HG03139 (cell line): ENCODE data around the gene EFNB2.
A peak's percentile ranks its signal among the peaks of the same experiment; 100 is the strongest.

Experiments used
- ATAC-seq: cut with Tn5 transposase; IDR thresholded peaks from one replicate; pipeline ENCODE4 v1.9.1; 2021; ENCODE audit not compliant: unreplicated experiment

EFNB2 gene

DNA sequence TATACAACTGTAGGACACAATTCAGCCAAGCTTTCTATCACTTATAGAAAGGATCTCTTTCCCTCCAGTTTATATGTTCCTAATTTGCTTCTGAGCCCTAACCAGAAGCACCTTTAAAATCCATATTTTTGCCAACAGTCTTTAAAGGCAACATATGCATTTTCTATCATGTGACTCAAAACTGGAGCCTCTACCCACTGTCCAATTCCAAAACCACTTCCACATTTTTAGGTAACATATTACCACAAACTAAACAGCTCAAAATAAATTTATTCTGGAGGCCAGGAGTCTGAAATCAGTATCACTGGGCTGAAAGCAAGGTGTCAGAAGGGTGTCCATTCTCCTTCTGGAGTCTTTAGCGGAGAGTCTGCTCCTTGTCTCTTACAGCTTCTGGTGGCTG lies 15.9 kb upstream of the EFNB2 start:
- no peak for ATAC-seq

DNA sequence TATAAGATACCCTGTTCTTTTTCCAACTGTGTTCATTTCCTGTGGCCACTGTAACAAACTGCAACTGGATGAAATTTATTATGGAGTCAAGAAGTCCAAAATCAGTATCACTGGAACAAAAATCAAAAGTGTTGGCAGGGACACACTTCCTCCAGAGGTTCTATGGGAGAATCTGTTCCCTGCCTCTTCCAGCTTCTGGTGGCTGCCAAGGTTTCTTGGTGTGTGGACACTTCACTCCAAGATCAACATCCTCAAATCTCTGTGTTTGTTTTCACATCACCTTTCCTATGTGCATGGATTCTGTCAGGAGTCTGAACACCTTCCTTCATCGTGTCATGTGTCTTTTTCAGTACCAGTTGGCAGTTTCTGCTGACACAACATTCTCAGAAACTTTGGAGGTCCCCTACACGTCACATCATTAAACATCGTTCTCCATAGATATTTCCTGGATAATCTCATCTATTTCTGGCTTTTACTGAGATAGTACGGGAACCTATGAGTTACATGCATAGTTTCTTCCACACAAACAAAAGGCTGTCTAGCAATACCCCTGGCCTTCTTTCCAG lies 15.2 kb upstream of the EFNB2 start:
- no peak for ATAC-seq

DNA sequence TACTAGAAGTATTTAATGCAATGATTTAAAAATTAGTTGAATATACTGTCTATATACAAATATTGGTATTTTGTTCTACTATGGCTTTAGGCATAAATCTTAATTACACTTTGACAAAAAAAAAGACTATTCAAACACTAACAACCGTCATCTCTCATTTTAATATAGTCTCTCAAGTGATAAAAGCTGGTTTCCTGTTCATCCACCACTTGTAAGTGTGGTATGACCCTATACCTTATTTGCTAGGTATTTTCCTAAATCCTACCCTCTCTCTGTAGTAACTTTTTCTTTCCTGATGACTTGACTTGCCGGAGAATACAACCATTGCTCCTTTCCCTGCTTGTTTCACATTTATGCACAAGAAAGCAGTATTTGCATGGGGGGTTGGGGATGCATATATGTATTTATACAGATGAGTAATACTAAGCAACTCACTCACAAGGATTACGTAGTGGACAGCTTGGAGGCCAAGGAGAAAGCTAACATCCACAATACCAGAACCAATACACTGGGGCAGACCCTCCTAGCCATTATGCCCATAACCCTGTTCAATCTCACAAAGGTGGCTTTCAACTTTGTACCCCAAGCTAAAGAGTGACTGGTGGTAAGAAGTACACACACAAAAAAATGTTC lies 12.7 kb upstream of the EFNB2 start:
- no peak for ATAC-seq

DNA sequence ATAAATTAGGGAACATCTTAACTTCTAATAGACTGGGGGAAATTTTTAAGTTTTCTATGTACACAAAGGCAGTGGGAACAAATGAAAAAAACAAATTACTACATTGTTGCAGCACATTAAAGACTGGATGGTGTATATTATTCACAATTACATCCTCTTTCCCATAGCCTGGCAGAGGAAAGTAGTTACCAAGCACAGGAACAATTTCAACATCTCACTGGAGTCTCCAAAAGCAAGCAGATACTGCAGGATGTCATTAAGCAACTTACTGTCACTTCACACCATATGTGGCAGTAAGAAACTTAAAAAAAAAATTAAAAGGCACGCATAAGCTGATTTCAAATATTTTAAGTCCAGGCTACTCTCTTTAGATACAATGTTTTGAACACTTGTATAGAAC lies 6.4 kb upstream of the EFNB2 start:
- no peak for ATAC-seq

DNA sequence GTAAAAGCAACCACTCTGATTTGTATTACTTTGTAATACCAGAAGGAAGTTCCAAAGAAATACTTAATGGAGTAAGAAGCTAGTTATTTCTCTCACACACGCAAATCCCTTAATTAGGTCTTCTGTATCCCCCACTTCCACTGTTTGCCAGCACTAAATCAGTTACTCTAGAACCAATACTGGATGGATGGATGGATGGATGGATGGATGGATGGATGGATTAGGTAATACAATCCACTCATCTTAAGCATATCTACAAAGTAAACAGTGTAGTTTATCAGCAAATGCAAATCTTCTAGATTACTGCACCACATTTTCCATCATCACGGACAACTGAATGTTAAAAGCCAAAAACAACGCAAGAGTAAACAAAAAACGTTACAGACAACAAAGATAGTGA lies 5.2 kb upstream of the EFNB2 start:
- no peak for ATAC-seq

DNA sequence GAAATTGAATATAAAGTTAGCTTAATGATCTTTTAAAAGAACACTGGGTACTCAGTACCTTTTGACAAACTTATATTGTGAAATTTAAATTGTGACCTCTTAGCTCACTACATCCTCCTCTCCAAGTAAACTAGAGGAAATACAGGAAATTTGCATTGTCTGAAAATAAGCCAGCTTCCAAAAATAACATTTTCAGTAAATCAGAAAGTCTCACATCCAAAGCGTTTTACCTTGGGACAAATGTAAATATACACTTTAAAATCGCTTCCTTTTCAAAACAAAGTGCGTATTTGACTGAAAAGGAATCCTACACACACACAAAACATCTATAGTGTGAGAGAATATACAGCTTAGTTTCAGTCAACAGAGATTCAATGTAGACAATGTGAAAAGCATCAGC lies 2.1 kb upstream of the EFNB2 start:
- no peak for ATAC-seq

DNA sequence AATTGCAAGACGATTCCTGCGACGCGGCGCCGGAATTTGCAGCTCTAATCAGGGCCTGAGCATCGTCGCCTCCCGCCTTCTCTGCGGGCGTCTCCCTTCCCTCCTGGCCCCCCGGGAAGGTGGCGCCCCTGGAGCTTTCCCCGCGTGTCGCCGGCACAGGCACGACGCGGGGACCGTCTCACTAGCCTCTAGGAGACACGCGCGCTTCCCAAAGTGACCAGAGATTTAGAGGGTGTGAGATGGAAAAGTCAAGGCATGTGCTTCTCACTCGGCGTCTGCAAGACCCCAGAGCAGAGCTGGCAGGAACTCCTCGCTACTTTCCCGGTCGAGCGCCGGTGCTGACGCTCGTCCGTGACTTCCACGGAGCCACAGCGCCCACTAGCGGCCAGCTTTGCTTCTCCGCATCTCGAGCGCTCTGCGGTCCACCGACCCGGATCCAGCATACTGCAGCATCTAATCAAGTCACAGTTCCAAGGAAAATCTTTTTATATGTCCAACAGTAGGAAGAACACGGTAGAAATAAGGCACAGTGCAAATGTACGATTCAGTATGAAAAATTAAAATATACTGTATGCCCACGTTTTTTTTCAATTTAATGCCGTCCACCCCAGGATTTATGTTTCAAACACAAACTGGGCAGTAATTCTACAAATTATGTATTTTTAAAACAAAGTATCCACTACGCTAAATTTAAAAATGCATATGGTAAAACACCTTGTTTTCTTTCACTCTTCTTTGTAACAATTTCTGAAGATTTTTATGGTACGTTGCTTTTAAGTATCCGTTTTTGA lies 977 bp upstream of the EFNB2 start:
- peak; percentile 31 for ATAC-seq

DNA sequence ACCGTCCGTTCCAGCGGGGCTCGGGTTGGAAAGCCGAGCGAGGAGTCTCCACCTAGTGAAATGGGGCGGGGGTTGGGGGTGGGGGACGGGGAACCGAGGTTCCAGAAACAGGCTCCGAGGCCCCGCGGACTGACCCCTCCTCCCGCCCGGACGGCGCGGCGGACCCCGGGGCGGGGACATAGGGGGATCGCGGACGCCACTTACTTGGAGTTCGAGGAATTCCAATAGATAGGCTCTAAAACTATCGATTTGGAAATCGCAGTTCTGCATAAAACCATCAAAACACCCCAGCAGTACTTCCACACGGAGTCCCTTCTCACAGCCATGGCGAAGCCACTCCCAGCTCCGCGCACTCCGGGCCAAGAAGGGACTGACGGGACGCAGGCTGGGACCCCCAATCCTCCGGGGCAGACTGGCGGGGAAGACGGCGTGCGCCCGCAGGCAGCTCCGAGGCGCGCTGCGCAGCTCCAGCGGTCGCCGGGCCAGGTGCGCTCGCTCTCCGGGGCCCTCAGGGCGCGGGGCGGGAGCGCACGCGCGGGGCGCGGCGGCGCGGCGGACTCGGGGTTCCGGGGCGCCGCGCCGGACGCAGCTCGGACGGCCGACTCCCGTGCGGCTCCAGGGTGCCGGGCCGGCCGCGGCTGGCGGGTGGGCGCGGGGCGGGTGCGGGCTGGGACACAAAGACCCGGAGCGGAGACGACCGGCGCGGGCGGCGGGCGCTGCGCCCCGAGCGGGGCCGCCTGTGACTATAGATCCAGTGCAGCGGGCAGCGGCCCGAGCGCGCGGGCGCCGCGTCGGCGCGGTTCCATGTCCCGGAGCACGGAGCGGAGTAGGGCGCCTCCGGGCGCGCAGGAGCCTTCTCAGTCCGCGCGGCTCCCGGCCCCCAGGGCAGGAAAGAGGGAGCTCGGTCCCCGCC lies 567 bp downstream of the EFNB2 start:
- ATAC-seq: peak; percentile 16

DNA sequence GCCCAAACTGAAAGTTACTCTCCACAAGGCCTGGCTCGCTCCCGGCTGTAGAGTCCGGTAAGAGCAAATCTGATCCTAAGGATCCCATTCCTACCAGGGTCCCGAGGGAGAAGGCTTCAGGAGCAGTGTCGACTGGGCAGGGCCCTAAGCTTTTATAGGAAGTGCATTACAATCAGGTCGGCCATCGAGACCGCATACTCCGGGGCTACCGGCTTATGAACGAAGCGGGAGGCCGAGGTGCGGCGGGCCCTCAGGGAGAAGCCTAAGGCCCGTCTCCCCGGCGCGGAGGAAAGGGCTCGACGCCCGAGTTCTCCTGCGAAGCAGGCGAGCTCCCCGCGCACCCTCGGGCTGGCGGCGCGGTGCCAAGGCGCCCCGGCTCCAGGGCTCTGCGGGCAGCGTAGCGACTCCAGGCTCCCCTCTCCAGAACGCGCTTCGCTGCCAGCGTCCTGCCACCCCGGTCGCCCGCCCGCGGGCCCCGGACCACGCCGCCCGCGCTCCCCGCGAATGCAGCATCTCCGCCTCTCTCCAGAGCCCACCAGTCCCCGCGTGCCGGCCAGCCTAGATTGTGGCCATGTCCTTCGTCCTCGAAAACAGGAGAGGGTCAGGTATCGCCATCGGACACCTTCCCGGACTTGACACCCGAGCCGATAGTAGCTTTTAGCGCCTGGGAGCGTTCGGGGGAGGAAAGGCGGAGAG lies 1.4 kb downstream of the EFNB2 start:
- ATAC-seq: no peak

DNA sequence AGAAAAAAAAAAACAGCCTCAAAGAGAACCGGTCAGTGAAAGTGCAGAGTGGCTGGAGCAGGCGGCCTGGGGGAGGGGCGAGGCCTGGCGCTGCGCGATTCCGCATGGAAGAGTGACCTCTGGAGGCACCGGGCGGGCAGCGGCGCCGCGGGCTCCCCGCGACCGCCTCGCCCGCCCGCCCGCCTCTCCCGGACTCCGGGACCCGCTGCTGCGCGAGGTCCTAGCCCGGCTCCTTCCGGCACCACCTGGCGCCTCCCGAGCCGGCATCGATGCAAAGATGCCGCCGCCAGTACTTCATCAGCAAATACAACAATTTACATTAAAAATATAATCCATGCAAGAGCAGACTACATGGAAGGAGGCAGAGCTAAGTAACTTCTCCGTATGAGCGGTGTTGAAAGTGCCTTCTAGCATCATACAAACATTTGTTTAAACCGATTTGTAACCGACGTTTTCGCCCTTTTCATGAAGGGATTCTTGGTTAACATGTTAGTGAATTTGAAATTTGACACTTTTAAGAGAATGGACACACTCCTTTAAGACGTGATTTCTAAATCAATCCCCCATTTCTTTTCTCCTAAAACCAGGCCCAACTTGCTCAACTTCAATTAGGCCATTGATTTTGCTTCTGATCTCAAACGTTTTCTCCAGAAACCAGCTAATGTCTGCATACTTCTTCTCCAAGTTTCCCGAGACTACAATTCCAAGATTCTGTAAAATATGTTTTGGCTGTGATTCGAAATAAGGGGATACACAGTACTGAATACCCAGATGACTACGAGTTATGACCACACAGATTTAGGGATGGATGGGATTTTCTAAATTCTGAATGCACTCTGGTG lies 2.1 kb downstream of the EFNB2 start:
- no peak for ATAC-seq

DNA sequence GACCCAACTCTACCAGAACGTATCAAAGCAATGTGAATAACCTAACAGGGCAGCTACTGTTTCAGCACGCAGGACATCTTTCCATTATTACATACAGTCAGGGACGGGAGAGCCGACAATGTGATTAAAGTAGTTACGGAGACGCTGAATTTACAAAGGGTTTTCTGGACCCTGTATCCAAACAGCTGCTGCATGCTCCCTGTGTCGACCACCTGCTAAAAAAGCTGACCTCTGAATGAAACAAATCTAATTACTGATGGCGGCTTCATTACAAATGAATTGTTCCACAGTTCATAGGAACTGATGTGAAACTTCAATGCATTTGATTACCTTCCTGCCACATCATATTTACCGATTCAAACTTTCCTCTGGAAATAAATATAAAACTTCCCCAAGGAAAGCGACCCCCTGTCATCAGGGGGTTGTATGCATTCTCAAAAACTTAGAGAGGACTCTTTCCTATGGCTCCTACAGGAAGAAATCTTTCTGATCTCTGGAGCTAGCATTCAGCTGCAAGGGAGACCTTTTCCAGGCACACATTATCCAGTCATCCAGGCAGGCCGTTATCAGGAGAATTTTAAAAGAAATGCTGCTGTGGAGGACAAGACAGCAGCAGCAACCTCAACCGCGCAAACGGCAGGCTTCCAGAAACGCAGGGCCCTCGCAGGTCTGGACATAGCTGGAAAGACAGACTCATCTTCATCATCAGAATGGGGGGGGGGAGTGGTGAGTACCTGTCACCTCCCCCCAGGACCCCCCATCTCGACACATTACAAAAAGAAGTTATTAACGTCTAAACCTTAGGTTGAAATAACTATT lies 3.1 kb downstream of the EFNB2 start:
- ATAC-seq: no peak

DNA sequence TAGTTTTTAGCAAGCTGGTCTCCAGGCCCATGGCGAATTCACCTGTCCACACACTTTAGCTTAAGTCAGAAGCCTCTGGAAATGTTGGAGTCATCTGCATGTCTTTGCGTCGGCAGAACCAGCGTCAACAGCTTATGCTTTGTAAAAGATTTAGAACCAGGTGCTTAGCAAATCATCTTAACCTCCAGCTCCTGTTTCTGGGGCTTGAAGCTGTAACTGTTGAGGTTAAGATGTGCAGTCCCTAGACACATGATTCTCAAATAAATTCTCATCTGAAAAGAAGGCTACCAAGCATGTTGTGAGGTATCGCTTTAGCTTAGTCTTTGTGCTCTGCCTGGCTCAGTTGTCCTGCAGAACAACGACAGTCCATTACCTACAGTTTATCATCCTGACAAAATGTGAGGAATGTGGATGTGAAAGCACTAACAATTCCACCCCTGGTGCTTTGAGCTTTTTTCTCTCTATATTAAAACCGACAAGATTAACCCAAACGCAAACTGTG lies 4.4 kb downstream of the EFNB2 start:
- ATAC-seq: no peak

DNA sequence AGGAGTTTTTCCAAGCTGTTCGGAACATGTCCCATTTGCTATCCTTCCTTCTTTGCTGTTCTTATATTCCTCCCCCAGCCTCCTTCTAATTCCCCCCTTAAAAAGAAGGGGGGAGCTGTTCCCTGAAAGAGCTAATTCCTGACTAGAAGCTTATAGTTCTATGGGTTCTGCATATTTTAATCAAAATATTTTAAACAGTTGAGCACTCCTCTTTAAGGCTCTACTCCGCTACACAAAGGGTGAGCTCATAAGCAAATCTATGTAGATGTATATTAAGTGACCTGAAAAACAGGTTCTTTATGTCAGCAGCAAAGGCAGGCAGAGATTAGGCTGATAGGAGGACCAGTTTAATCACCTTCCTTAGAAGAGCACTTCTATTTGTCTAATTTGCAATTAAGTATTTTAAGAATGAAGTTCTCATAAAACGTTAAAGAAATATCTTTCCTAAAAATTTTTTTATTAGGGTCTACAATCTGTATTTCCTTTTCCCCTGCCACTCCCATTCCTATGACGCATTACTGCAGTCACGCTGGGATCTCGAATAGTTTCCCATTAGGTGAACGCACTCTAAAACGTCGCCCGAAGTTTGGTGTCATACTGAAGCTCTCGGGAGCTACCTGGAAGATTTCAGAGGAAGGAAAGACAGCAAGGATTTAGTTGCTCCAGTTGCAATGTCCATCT lies 5.2 kb downstream of the EFNB2 start:
- ATAC-seq: no peak

DNA sequence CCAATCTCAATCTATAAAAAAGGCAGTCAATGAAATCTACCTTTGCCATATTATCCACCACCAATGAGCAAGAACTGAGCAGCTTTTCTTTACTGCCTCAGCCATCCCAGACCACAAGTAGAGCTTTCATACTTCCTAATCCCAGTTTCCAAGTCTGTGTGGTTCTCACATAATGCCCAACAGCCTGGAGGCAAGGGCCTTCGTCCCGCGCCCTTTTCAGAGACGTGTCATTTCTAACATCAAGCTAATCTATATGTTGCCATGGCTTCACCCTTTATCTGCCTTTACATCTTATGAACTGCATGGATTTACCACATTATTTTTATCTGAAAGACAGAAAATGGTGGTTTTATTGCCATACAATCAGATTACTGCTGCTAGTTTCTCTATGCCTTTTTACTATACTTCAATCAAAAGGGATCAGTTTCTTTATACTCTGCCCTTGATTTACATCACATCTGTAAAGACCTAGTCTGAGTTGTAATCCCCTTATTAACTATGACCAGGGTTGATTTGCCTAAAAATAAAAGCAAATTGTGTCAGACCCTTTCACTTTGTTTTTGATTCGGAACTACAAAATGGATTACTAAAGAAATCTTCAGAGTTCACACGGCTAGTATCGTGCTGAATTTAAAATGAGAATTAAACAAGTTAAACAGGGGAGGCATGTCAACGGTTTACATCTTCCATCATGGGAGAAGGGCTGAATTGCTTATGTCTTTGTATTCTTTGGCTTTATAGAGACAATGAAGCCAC lies 5.9 kb downstream of the EFNB2 start:
- no peak for ATAC-seq

DNA sequence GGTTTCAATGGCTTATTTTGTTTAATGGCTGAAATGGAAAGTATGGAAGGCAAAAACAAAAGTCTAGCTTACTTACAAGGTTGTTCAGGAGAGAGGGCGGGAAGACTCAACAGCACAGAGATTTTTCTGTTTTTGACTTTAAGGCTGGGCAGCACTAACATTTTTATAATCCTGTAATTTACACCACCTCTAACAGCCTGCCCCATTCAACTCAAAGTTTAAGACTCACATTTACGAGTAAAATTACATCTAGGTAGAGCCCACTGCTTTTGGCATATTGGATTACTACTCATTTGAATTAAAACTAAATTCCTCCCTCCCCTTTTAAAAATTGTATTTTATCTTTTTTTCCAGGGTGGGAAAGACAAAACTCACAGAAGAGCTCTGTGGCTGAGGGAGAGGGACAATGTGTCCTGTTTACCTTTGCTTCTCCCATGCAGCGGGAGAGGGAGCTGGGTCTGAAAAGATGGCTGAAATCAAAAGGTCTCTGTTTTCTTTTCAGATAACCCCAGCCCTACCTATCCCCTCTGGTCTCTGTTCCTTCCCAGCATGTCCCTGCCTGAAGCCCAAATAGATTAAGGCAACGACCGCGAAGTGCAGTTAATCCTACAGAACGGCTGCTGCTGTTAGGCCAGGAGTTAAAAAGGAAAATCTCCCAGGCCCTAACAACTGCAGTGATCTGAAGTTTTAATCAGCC lies 6.6 kb downstream of the EFNB2 start:
- ATAC-seq: no peak

DNA sequence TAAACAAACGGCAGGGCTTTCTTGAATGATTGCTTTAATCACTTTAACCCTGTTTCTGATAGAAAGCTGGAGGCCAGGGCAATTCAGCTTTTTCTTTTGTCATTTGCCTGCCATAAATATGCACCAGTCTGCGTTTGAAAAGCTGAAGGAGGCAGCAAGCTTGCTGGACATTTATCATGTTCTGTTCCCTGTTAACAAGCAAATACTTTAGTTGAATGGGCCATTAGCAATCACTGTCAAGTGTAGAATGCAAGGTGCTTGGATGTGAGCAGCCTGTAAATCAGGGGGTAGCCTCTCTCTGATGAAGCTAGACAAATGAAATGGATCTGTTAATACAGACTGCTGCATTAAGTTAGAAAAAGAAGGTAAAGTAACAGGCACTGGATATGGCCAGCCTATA lies 7.6 kb downstream of the EFNB2 start:
- no peak for ATAC-seq

DNA sequence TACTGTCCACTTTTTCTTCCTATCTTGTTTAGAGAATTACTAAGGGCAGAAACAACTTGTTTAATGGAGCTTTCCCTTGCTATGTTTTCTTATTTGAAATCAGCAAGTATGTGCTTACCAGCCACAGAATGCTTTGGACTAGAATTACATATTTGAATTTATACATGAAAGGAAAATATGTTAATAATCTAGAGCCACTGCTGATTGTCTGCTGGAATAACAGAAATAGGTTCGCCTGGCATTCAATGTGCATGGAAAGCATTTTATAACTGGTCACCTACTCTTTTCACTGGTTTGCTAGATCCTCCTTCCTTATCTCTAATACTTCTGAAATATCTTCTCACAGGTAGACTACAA lies 8.0 kb downstream of the EFNB2 start:
- no peak for ATAC-seq
